HEK293T (cell line): ENCODE data around the gene P4HA2.

ENCODE experiments used
- ARNT ChIP-seq: fragments of 450-650 bp; IDR thresholded peaks from 2 replicates; pipeline ENCODE4 v1.6.1; 2017; ENCODE audit warnings: mild to moderate bottlenecking
- CTBP1 ChIP-seq: fragments of 450-650 bp; IDR thresholded peaks from 2 replicates; pipeline ENCODE4 v1.6.1; 2016; ENCODE audit warnings: borderline replicate concordance
- FOXM1 ChIP-seq: fragments of 450-650 bp; IDR thresholded peaks from 2 replicates; pipeline ENCODE4 v1.6.1; 2017; ENCODE audit warnings: mild to moderate bottlenecking, borderline replicate concordance
- L3MBTL2 ChIP-seq: fragments of 450-650 bp; conservative IDR thresholded peaks from 2 replicates; pipeline ENCODE4 v1.6.1; 2016; ENCODE audit warnings: mild to moderate bottlenecking
- SP1 ChIP-seq: fragments of 450-650 bp; IDR thresholded peaks from 2 replicates; pipeline ENCODE4 v1.6.1; 2017
- TARDBP ChIP-seq: fragments of 450-650 bp; IDR thresholded peaks from 2 replicates; pipeline ENCODE4 v1.6.1; 2016

- TF ChIP-seq L3MBTL2: no peak
- TF ChIP-seq ARNT: no peak
- no peak for TF ChIP-seq TARDBP
- TF ChIP-seq SP1: no peak
- TF ChIP-seq CTBP1: no peak
- TF ChIP-seq FOXM1: no peak
These were observed 17.9 kb upstream of the P4HA2 start for GRCh38 chr5:132245593-132245992.
